SK-N-SH (cell line): ENCODE measurements around the gene TNFRSF1A.

Source experiments
- EZH2phosphoT487 ChIP-seq: fragments of 200-600 bp; sonication (generic); IDR thresholded peaks from 2 replicates; pipeline ENCODE4 v1.6.1; 2017; ENCODE audit warnings: low read depth, mixed run types, mild to moderate bottlenecking, antibody characterized with exemption, moderate library complexity, borderline replicate concordance
- FOXJ3 ChIP-seq: sonication (generic); formaldehyde crosslinking; IDR thresholded peaks from 2 replicates; pipeline ENCODE4 v1.5.1; 2020; ENCODE audit warnings: mild to moderate bottlenecking, missing genetic modification reagents
- TF ChIP-seq, protein P1 (sequence below): fragments of 200-600 bp; sonication (generic); IDR thresholded peaks from 2 replicates; pipeline ENCODE4 v1.6.1; 2017; ENCODE audit warnings: antibody characterized with exemption, mild to moderate bottlenecking, moderate library complexity

DNA sequence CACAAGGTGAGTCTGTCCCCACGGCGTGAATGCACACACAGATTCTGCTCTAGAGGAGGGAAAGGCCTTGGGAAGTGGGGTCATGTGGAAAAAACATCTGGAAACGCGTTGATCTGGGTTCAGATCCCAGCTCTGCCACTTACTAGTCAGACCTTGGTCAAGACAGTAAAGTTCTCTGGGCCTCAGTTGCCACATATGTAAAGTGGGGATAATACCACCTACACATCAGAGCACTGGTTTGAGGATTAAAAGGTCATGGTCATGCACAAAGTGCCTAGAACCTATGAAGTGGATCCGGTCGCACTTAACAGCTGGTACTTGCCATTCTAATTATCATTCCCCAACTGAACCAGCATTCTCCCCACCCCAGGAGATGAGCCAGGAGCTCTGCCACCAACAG lies 26.7 kb downstream of the TNFRSF1A start:
- TF ChIP-seq, protein P1, sequence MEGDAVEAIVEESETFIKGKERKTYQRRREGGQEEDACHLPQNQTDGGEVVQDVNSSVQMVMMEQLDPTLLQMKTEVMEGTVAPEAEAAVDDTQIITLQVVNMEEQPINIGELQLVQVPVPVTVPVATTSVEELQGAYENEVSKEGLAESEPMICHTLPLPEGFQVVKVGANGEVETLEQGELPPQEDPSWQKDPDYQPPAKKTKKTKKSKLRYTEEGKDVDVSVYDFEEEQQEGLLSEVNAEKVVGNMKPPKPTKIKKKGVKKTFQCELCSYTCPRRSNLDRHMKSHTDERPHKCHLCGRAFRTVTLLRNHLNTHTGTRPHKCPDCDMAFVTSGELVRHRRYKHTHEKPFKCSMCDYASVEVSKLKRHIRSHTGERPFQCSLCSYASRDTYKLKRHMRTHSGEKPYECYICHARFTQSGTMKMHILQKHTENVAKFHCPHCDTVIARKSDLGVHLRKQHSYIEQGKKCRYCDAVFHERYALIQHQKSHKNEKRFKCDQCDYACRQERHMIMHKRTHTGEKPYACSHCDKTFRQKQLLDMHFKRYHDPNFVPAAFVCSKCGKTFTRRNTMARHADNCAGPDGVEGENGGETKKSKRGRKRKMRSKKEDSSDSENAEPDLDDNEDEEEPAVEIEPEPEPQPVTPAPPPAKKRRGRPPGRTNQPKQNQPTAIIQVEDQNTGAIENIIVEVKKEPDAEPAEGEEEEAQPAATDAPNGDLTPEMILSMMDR: no peak
- TF ChIP-seq EZH2phosphoT487: no peak
- TF ChIP-seq FOXJ3 (CRISPR knock-in tag): no peak
